ENCODE results near the gene CHD9NB.

Gene CHD9NB

GRCh38 chr16:53052519-53053501 lies at the start of gene CHD9NB:
TSS of gene CHD9NB (minus strand) at chr16:53052897. CDS start at chr16:53044158, 8,739 bp downstream.
- DNase-seq (ENCODE audit: low spot score) (peak; percentile 84), FAIRE-seq (peak; percentile 62)

- FAIRE-seq (no peak), DNase-seq (ENCODE audit: low spot score) (no peak)
Measured at GRCh38 chr16:53100889-53101288, 48.2 kb upstream of the CHD9NB start.

- DNase-seq (ENCODE audit: low spot score), result no peak
- FAIRE-seq, result no peak
Measured at GRCh38 chr16:53100131-53100748, 47.5 kb upstream of the CHD9NB start.

DNA sequence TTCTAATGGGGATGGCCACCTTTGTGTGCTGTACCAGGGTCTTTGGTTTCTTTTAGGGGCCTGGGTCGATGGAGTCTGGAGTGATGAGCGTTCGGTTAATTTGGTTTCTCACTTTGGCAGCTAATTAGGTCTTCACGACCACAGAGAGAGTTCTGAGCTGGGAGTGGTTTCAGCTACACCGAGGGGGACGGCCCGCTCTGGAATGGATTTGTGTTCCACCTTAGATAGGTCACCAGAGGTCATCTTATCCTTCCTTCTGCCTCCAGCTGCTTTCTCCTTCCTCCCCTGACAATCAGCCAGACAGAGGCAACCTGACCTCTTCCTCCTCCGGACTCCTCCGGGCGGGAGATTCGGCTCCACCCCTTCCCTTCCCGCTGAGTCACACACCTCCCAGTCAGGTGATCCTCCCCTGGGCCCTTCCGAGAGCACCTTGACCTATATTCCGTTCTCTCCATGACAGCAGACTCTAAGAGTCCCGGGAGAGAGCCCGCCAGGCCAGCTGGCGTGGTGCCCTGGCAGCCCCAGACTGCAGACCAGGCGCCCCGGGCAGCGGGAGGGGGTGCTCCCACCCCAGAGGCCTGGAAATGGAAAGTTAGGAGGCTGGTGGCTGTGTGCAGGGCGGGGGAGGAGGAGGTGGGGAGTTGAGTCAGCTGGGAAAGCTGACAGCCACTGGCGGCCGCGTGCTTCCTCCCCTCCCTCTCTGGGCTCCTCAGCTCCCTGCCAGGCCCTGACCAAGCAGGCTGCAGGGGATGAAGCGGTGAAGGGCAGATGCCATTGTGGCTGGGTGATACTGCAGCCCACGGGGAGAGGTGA lies 46.8 kb upstream of the CHD9NB start:
- peak; percentile 80 for FAIRE-seq
- DNase-seq (ENCODE audit: low spot score), result peak; percentile 94

- DNase-seq (ENCODE audit: low spot score) (peak; percentile 89), FAIRE-seq (peak; percentile 86)
Measured at GRCh38 chr16:53098526-53099317, 46.0 kb upstream of the CHD9NB start.

GRCh38 chr16:53097190-53097589 lies 44.5 kb upstream of the CHD9NB start:
- DNase-seq (ENCODE audit: low spot score), result no peak
- no peak for FAIRE-seq

GRCh38 chr16:53094013-53094630 lies 41.4 kb upstream of the CHD9NB start:
- DNase-seq (ENCODE audit: low spot score), result no peak
- no peak for FAIRE-seq

- DNase-seq (ENCODE audit: low spot score) (no peak), FAIRE-seq (no peak)
Measured at GRCh38 chr16:53093162-53093744, 40.6 kb upstream of the CHD9NB start.

DNA sequence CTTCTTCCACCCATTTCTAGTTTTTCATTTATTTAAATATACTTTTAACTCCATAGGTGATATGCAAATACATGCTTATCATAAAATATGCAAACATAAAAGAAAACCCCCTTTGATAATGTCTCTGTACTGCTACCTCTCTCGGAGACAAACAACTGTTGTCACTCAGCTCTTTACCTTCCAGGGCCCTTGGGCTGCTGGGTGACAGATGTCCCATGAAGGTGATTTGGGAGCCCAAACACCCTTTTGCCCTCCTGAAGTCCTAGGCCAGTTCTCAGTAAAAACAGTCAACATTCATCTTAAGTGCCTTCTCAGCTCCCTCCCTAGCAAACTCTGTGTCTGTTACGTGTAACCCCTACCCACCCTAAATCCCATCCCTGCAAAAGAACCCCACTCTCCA lies 39.6 kb upstream of the CHD9NB start:
- no peak for DNase-seq (ENCODE audit: low spot score)
- no peak for FAIRE-seq

- FAIRE-seq, result no peak
- no peak for DNase-seq (ENCODE audit: low spot score)
Measured at GRCh38 chr16:53091466-53092211, 38.9 kb upstream of the CHD9NB start.

DNA sequence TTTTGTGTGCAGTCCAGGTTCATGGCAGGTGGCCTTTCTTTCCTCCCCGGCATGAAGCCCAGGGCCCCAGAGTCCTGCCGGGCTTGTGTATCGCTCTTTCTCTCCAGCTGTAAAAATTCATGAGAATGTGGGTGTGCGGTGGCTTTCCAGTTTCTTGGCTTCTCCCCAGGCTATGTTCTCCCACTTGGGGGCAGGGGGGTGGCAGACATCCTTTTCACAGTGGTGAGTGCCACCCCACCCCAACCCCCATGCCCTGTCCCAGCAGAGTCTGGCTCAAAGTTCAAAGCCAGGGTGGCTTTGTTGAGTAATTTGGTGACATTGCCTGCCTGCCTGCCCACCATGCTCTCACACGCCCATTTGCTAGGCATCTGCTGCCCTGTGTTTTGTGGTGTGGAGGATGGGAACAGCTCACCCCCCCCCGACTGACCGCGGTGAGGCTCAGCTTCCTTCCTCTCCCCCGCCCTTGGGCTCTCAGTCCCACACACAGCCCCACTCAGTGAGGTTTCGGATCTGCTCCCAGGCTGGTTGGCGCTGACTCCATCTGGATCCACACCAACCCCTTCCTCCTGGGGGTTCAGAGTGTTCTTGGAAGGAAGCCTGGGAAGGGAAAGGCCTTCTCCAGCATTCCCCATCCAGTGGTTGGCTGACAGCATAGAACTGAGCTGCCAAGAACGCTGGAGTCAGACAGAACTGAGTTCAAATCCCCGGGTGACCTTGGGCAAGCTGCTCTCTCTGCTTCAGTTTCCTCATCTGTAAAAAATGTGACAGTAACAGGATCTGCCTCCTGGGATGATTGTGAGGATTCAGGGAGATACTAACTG lies 38.1 kb upstream of the CHD9NB start:
- DNase-seq (ENCODE audit: low spot score), result peak; percentile 17
- no peak for FAIRE-seq

- FAIRE-seq (no peak), DNase-seq (ENCODE audit: low spot score) (no peak)
Measured at GRCh38 chr16:53090286-53090590, 37.5 kb upstream of the CHD9NB start.

DNA sequence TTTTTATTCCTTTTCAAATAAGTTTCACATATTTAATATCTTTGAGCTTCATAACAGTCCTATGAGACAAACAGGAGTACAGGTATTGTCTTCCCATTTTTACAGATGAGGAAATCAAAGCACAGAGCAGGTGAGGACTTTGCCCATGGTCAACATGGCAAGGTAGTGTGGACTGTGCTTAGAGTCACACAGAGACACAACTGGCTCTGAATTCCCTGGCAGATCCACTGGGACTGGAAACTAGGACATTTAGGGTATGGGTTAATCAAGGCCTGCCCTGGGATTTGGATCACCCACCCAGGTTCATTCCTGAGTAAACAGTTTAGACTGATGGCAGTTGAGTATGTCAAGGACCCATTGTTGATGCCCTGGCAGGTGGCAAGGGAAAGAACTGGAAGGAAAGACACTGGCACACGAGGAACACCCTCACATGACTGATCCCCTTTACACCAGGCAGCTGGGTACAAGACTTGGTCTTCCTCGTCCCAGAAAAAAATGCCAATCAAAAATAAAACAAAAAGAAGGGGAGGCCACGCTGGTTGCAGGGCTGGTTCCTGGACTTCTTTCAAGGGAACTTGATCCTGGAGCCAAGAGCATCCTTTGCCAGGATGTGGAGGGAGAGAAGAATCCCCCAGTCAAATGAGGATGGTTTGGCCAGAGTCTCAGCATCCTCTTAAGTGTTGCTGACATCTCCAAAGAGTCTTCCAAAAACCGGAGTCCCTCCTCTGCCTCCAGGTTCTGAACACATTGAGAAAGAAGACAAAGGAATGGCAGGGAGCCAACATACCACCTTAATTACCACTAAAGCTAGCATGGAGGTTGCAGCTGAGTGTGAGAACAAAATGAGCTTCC lies 37.0 kb upstream of the CHD9NB start:
- DNase-seq (ENCODE audit: low spot score) (no peak), FAIRE-seq (no peak)

DNA sequence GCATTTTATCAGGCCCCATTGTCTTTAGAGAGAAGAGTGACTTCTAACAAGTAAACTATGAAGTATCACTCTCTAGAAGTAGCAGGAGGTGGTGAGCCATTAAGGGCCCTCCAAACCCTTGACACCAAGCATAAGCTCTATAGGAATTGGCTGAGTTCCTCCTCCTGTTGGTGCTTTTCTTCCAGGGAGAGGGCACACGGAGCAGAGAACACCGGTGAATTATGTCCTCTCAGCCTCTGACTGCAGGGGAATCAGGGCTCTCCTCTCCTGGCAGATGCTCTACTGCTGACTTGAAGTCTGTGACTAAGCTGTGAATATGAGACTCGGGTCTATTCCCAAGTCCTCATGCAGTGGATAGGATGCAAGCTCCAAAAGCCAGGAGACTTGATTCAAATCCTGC lies 34.4 kb upstream of the CHD9NB start:
- DNase-seq (ENCODE audit: low spot score) (no peak), FAIRE-seq (no peak)

DNA sequence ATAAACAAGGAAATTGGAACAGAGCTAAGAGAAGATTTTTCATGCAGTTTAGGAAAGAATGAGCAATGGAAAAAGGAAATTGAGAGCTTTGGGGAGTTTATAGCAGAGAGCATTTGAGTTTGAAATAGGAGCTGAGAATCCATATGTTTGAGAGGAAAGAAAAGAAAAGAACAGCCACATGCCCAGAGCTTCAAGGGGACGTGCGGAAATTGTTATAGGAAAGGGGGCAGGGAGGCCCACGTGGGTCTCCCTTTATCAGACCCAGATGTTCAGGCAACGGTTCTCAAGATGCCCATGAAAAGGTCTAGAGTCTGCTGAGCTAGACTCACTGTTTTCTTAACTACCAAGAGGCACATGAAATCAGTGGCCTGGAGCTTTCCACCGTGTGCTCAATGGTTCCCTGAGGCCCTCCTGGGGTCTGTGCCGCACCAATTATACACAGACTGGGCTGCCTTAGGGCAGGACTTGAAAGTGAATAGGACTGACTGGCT lies 33.3 kb upstream of the CHD9NB start:
- FAIRE-seq (no peak), DNase-seq (ENCODE audit: low spot score) (no peak)

DNA sequence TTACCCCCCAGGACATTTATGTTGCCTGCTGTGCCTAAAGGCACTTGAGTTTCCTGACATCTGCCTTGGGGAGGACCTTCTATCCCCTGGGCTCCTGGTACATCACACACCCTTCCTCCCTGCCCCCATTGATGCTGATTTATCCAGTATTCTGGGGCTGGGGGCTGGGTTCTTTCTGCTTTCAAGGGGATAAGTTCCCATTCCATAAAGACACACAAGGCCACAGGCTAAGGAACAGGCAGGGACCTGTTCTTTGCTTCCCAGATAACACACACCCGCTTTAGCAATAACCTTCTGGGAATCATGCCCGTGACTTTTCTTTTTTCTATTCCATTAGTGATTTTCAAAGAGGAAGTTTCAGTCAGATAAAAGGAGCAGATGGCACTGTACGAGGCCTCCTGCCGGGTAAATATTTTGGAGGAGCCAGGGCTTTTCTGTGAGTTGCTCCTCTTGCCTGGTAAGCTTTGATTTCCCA lies 32.7 kb upstream of the CHD9NB start:
- DNase-seq (ENCODE audit: low spot score) (no peak), FAIRE-seq (no peak)

- FAIRE-seq (no peak), DNase-seq (ENCODE audit: low spot score) (no peak)
Measured at GRCh38 chr16:53084746-53085334, 32.1 kb upstream of the CHD9NB start.
